HepG2 (cell line): ENCODE measurements around the gene AGPAT3. TPM values are rescaled to one million over a fixed set of nuclear protein-coding genes. Genes with fewer than 3 reads are reported as not detected.
A peak's percentile ranks its signal among the peaks of the same experiment; 100 is the strongest.

Experiments used
- ATAC-seq: fragments of 200-7000 bp; cut with Tn5 transposase; 3 replicates; pipeline ENCODE4 v1.9.1; 2020; ENCODE audit warnings: mild to moderate bottlenecking, moderate library complexity
- BruUV-seq: library from RNA; stranded (reverse); fragments of 400-500 nt; replicated peaks from 2 replicates; lab custom pipeline; 2021; lab: Mats Ljungman, UMichigan
- CTCF ChIA-PET: fragments of 300-600 bp; formaldehyde crosslinking; extraction: SDS; loops from one replicate; lab custom pipeline; 2021; ENCODE audit warnings: low total read pairs, inconsistent platforms, low intra/inter-chr PET ratio; lab: Yijun Ruan, JAX
- POLR2A ChIA-PET: fragments of 350-600 bp; sonication (Branson Sonifier 250); formaldehyde crosslinking; loops from one replicate; lab custom pipeline; 2020; ENCODE audit warnings: antibody characterized with exemption, inconsistent platforms; lab: Yijun Ruan, JAX
- DNase-seq: peaks from one replicate; pipeline ENCODE4 v3.0.0-alpha.2; 2015; ENCODE audit warnings: low spot score
- FAIRE-seq: peaks from 3 replicates; lab custom pipeline; 2011; peaks lifted over from hg19 to GRCh38; lab: Jason Lieb, UNC
- H2AFZ ChIP-seq: one replicate; pipeline ENCODE4 v1.6.1; 2011; ENCODE audit warnings: low read length, inconsistent platforms
- H3K27ac ChIP-seq: fragments of 300-600 bp; 3 replicates; pipeline ENCODE4 v1.8.0; 2011; ENCODE audit warnings: mixed run types, mild to moderate bottlenecking, mixed read lengths, low read length, inconsistent platforms; ENCODE audit not compliant: insufficient read depth; ENCODE audit errors: extremely low read length
- H3K27me3 ChIP-seq, 2 experiments: fragments of 200-600 bp in 1 of 2; 2 replicates in 1 of 2; 3 replicates in 1 of 2; pipeline versions ENCODE4 v1.6.0 to v1.8.0; 2011; ENCODE audit warnings: low read length in 2 of 2, mild to moderate bottlenecking in 2 of 2, moderate library complexity in 2 of 2, inconsistent platforms in 1 of 2; ENCODE audit not compliant: insufficient read depth in 2 of 2, control insufficient read depth in 1 of 2
- H3K36me3 ChIP-seq, 2 experiments: fragments of 200-600 bp in 1 of 2; replicated peaks in 1 of 2; 2 replicates in 1 of 2; 3 replicates in 1 of 2; pipeline versions ENCODE4 v1.5.1 to v1.8.0; 2011; ENCODE audit warnings: low read length in 2 of 2, inconsistent platforms in 1 of 2; ENCODE audit not compliant: insufficient read depth in 2 of 2, control insufficient read depth in 1 of 2
- H3K4me1 ChIP-seq: 2 replicates; pipeline ENCODE4 v1.5.1; 2012; ENCODE audit warnings: low read length, inconsistent platforms; ENCODE audit not compliant: insufficient read depth
- H3K4me2 ChIP-seq: 2 replicates; pipeline ENCODE4 v1.6.0; 2011; ENCODE audit warnings: low read depth, low read length, inconsistent platforms
- H3K4me3 ChIP-seq, 3 experiments: fragments of 200-600 bp in 1 of 3; sonication (generic), shearing (Covaris generic) in 1 of 3; replicated peaks in 1 of 3; 2 replicates each; pipeline ENCODE4 v1.5.1; 2011 to 2016; ENCODE audit warnings: low read length in 3 of 3, inconsistent platforms in 2 of 3, low read depth in 2 of 3, mild to moderate bottlenecking in 2 of 3, control low read depth in 1 of 3, mixed read lengths in 1 of 3; ENCODE audit not compliant: insufficient read depth in 1 of 3
- H3K79me2 ChIP-seq: one replicate; pipeline ENCODE4 v1.6.1; 2011; ENCODE audit warnings: low read length, inconsistent platforms; ENCODE audit not compliant: insufficient read depth
- H3K9ac ChIP-seq: 2 replicates; pipeline ENCODE4 v1.6.0; 2011; ENCODE audit warnings: mild to moderate bottlenecking, low read depth, low read length, inconsistent platforms; ENCODE audit not compliant: insufficient read depth
- H3K9me3 ChIP-seq: 2 replicates; pipeline ENCODE4 v1.5.1; 2012; ENCODE audit warnings: mild to moderate bottlenecking, low read length
- H4K20me1 ChIP-seq: 2 replicates; pipeline ENCODE4 v1.6.0; 2011; ENCODE audit warnings: inconsistent platforms, mild to moderate bottlenecking, low read length, moderate library complexity; ENCODE audit not compliant: insufficient read depth
- AGO2 ChIP-seq: fragments of 200-400 bp; formaldehyde crosslinking; optimal IDR thresholded peaks from 2 replicates; pipeline ENCODE3; 2017; ENCODE audit warnings: mild to moderate bottlenecking, low read depth, low read length, moderate library complexity
- ATF1 ChIP-seq: IDR thresholded peaks from 2 replicates; pipeline ENCODE4 v1.6.1; 2016; ENCODE audit warnings: mild to moderate bottlenecking, control low read depth
- CHCHD3 ChIP-seq: sonication (generic); formaldehyde crosslinking; IDR thresholded peaks from 2 replicates; pipeline ENCODE4 v1.8.0; 2022; ENCODE audit warnings: mild to moderate bottlenecking, missing genetic modification reagents, moderate library complexity
- KLF9 ChIP-seq: IDR thresholded peaks from 2 replicates; pipeline ENCODE4 v1.6.1; 2016; ENCODE audit warnings: low read depth
- RNF2 ChIP-seq: fragments of 450-650 bp; conservative IDR thresholded peaks from 2 replicates; pipeline ENCODE4 v1.6.1; 2016; ENCODE audit warnings: low read depth
- SCMH1 ChIP-seq: sonication (generic); formaldehyde crosslinking; IDR thresholded peaks from 2 replicates; pipeline ENCODE4 v1.9.0; 2021; ENCODE audit warnings: missing genetic modification reagents, mild to moderate bottlenecking, borderline replicate concordance
- ZNF720 ChIP-seq: sonication (generic); formaldehyde crosslinking; IDR thresholded peaks from 2 replicates; pipeline ENCODE4 v1.4.0; 2020; ENCODE audit warnings: missing genetic modification reagents
- WGBS: methylation state at CpG from one replicate; pipeline ENCODE4 v1.1.6; 2017; ENCODE audit warnings: low lambda C conversion rate; 5-methylcytosine and 5-hydroxymethylcytosine counted together
- in situ Hi-C: cut with HindIII; loops from 2 replicates; pipeline ENCODE4 v1.10.0; 2017; ENCODE audit warnings: low pct_unique_long_range_greater_than_20kb; ENCODE audit not compliant: extremely low pct_ligation_motif_present
- intact Hi-C: fragments of 100-400 bp; cut with micrococcal nuclease; formaldehyde crosslinking; loops from one replicate; pipeline ENCODE4 v1.10.0; 2022; ENCODE audit not compliant: unreplicated experiment
- polyA plus RNA-seq, 8 experiments: library from polyadenylated mRNA; depleted of rRNA in 3 of 8; stranded (reverse) in 7 of 8; unstranded in 1 of 8; fragments of >200 nt; fragmentation: Illumina TruSeq in 4 of 8; extraction: Trizol in 4 of 8; gene quantifications; 2 replicates each; pipeline versions ENCODE4 v1.2.1 to v1.2.3, GENCODE V29; 2011 to 2016; ENCODE audit warnings: low read depth in 4 of 8, missing spikeins in 1 of 8, mixed read lengths in 1 of 8; ENCODE audit not compliant: insufficient read depth in 1 of 8
- total RNA-seq, 5 experiments: library from RNA; depleted of rRNA; stranded (reverse); fragments of >200 nt; fragmentation: Illumina TruSeq; extraction: Trizol; gene quantifications; 2 replicates each; pipeline ENCODE4 v1.2.3, GENCODE V29; 2016; ENCODE audit warnings: low read depth in 1 of 5
- TF ChIP-seq, protein P1 (sequence below): sonication (generic); formaldehyde crosslinking; IDR thresholded peaks from 2 replicates; pipeline ENCODE4 v1.4.0; 2020; ENCODE audit warnings: missing genetic modification reagents
- TF ChIP-seq, protein P2 (sequence below): sonication (generic); formaldehyde crosslinking; IDR thresholded peaks from 2 replicates; pipeline ENCODE4 v1.5.1; 2020; ENCODE audit warnings: mild to moderate bottlenecking, missing genetic modification reagents, moderate library complexity

The AGPAT3 gene
- total and polyA plus RNA-seq, 2 of the 13 experiments (the other 11 are each of a cell fraction or from before 2014, with no cell fraction given), result 32.2 to 54.4 TPM

DNA sequence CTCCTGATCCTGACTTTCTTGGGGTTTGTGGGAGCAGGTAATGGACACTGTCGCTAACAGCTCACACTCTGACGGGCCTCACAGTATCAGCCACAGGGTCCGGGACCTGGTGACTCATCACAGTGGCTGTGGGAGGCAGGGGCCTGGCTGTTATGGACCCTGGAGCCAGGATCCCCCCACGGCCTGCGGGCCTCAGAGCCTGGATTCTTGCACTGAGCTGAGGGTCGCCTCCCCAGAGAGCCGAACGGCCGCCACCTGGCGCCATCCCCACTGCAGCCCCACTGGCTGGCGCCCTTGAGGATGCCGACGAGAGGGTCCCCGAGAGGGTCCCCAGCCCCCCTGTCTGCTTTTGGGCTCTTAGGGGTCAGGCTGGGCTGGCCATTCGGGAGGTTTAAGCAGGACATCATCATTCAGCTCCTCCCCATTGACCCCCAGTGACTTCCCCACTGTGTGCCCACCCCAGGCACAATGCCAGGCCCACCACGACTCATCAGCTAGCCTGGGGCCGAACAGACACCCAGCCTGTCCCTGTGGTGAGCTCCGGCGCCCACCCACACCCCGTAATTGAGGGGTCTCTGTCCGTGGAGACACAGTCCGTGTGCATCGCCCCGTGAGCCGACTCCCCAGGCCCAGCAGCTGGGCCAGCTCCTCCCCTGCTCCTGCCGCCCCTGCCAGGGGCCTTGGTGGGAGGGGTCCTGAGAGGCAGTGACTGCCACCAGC, 116.3 kb downstream of the AGPAT3 start:
- FAIRE-seq (no peak), ATAC-seq (no peak), DNase-seq (no peak)
- TF ChIP-seq RNF2 (no peak), ATF1 (CRISPR knock-in tag) (no peak), SCMH1 (no peak), CHCHD3 (CRISPR knock-in tag) (no peak), AGO2 (peak; percentile 43), ZNF720 (CRISPR knock-in tag) (no peak), KLF9 (no peak)
- TF ChIP-seq, protein P1, sequence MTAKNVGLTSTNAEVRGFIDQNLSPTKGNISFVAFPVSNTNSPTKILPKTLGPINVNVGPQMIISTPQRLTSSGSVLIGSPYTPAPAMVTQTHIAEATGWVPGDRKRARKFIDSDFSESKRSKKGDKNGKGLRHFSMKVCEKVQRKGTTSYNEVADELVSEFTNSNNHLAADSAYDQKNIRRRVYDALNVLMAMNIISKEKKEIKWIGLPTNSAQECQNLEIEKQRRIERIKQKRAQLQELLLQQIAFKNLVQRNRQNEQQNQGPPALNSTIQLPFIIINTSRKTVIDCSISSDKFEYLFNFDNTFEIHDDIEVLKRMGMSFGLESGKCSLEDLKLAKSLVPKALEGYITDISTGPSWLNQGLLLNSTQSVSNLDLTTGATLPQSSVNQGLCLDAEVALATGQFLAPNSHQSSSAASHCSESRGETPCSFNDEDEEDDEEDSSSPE, result no peak
- TF ChIP-seq, protein P2, sequence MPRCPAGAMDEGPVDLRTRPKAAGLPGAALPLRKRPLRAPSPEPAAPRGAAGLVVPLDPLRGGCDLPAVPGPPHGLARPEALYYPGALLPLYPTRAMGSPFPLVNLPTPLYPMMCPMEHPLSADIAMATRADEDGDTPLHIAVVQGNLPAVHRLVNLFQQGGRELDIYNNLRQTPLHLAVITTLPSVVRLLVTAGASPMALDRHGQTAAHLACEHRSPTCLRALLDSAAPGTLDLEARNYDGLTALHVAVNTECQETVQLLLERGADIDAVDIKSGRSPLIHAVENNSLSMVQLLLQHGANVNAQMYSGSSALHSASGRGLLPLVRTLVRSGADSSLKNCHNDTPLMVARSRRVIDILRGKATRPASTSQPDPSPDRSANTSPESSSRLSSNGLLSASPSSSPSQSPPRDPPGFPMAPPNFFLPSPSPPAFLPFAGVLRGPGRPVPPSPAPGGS (CRISPR knock-in tag), result no peak
- intact Hi-C loops, result no loop called here
- H3K4me3 ChIP-seq, result no peak overlapping the region
- H3K79me2 ChIP-seq, result no peaks in the 10 kb centered on the region
- 0 out of 5 replicates have a peak, but pooled peaks cover 0 to 2% of the 10 kb centered on the region in 2 experiments for H3K27me3 ChIP-seq
- WGBS, result 92% methylated on average over 7 of the region's 26 CpGs
- ChIA-PET POLR2A (no interaction called here), CTCF (no interaction called here)
- H3K4me2 ChIP-seq, result no peak overlapping the region
- H3K36me3 ChIP-seq, result peaks cover 3 to 17% of the 10 kb centered on the region in 2 experiments; a peak in 3 of 5 replicates
- BruUV-seq, result no TSS peak
- no peak overlapping the region for H2AFZ ChIP-seq
- no peaks in the 10 kb centered on the region for H4K20me1 ChIP-seq
- H3K4me1 ChIP-seq, result peaks cover 11% of the 10 kb centered on the region
- no peak overlapping the region for H3K9ac ChIP-seq
- in situ Hi-C loops, result no loop called here
- no peaks in the 10 kb centered on the region for H3K9me3 ChIP-seq
- H3K27ac ChIP-seq, result no peak overlapping the region
